NCI-H345 treated with DMSO at 0.1 percent for 48 hours (cell line): ENCODE data around the gene TMEM269.
"Not testable (repeated sequence)": the region's sequence is repeated elsewhere in the genome, so short reads cannot be mapped to it uniquely, and the experiment has no call there.

ENCODE experiments used
- DNase-seq: peaks from one replicate; lab custom pipeline; 2025; ENCODE audit not compliant: unreplicated experiment; lab: John Stamatoyannopoulos, UW

Gene TMEM269

DNA sequence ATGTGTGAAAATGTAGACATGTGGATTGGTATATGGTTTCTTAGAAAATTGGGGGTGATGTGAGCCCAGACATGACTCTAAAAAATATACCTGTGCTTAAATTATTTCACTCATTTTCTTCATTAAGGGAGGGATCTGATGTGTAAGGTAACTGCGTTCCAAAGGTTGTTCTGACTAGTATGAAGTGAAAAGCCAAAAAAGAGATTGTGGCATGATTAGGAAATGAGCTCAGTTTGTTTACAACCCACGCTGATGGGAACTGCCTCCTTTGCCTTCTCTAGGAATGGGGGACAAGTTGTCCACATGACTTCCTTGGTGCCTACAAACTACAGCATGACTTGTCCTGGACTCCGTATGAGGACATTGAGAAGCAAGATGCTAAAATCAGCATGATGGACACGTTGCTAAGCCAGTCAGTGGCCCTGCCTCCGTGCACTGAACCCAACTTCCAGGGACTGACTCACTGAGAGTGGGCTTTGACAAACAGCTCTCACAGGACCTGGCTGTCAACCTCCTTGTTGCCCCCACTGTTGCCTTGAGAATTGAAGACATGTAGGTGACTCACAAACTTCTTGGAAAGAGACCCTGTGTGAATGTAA is 9.8 kb upstream of the TMEM269 start:
- no peak for DNase-seq

GRCh38 chr1:42776502-42776901 is 8.3 kb upstream of the TMEM269 start:
- DNase-seq, result no peak

DNA sequence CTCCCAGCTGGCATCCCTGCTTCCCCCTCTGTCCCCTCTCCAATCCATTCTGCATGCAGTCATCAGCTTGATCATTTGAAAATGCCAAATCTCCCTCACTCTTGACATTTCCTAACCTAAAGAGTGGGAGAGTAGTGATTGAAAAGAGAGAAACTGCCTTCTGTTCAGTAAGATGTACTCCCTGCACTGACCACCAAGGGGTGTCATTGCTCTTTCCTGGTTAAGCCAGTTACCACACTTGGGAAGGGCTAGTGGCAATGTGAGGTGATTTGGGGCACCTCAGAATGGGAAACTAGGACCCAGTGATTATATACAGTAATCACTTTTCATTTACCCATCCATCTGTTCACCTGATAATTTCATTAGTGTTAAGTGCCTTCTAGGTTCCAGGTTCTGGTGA is 6.9 kb upstream of the TMEM269 start:
- no peak for DNase-seq

- no peak for DNase-seq
Measured at GRCh38 chr1:42779725-42780124, 5.1 kb upstream of the TMEM269 start.

DNA sequence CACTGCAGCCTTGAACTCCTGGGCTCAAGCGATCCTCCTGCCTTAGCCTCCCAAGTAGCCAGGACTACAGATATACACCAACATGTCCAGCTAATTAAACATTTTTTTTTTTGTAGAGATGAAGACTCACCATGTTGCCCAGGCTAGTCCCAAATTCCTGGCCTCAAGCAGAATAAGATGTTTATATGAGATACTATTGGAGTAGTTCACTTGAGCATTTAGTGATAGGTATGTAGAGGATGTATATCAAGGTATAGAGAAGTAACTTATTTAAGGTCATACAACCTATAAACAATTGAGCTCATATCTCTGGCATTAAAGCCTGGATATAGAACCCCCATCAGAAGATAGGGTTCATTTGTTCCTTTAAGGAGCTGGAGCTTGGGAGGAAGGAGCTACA is 4.6 kb upstream of the TMEM269 start:
- no peak for DNase-seq

DNA sequence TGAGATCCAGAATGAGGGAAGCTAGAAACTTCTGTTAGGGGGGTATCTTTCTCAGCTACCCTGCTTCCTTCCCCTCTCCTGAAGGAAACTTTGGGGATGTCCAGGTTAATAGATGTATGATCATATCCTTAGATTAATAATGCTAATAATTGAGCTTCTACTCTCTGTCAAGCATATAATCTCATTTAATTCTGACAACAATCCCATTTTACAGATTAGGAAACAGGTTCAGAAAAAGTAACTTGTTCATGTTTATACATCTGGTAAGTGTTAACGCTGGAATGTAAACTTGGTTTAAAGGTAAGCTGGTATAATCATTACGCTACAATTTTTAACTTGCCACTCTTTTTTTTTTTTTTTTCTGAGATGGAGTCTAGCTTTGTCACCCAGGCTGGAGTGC is 1.7 kb upstream of the TMEM269 start:
- DNase-seq, result no peak

- no peak for DNase-seq
Measured at GRCh38 chr1:42784547-42784945, 245 bp upstream of the TMEM269 start.

GRCh38 chr1:42786097-42786496 is 1.3 kb downstream of the TMEM269 start:
- DNase-seq, result no peak

GRCh38 chr1:42788021-42788420 is 3.2 kb downstream of the TMEM269 start:
- no peak for DNase-seq

DNA sequence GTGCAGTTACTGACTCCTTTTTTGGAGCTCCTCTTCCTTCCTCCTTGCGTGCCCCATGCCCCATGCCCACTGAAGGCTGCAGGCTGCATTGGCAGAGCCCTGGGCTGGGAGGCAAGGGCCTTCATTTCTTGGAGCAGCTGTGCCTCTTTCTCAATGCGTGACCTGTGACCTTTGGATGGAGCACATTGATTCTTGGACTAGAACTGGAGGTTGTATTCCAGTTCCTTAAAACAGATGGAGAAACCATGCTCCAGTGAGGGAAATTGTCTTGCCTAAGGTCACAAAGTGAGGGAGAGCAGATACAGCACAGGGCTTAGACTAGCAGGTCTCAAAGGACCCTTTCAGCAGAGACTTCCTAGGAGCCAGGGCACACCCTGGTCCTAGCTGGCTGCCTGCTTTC is 9.0 kb downstream of the TMEM269 start:
- DNase-seq, result no peak

DNA sequence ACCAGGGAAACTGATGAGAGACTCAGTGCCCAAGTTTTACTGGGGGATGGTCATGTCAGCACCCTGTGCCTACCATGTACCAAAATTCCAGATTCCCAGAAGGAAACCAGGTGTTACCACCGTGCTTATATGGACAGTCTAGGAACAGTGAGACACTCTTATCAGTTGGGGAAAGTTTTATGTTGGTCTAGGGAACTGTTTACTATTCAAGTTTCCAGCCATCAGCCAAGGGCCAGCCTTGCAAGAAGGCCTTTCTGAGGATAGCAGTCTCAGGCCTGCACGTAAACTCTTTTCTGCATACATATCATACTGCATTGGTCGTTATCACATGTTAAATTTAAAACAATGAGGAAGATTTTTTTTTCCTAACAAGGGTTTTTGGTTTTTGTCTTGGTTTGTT is 12.6 kb downstream of the TMEM269 start:
- no peak for DNase-seq

DNA sequence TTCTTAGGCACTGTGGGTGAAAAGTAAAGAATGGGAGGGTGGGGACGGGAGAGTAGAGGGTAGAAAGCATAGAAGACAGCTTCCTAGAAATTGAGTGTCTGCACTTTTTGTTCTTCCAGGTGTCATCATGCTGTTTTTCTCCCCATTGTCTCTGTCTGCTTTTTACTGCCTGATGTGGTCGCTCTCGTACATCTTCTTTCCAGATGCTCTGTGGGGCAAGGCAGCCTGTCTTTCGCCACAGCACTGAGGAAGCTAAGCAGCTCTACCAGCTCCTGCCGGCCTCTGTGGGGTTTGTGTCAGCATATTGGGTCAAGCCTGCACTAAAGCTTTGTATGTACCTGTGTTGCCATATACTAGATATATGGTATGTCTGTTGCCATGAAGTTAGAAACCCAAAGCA is 13.2 kb downstream of the TMEM269 start:
- no peak for DNase-seq

DNA sequence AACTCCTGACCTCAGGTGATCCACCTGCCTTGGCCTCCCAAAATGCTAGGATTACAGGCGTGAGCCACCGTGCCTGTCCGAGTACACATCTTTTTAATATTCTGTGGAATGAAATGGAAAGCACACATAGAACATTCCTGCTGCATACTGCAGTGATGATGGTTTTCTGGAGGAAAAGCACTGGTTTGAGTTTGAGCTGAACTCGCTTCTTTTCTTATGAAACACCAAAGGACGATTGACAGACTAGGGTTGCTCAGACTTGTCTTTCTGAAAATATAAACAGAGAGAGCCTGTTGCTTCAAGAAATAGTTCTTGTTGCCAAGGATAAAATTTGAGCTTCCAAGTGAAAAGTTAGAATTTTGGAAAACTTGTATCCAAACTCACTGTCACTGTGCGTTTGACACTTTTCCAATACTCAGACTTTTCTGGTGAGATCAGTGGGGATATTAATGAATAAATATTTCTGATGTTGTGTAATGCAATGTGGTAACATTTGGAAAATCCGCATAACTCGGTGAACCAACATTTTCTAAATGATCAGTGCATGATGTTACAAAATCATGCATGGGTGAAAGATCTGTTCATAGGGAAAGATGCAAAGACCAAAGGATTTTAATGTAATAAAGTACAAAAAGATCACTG is 17.2 kb downstream of the TMEM269 start:
- DNase-seq, result no peak

DNA sequence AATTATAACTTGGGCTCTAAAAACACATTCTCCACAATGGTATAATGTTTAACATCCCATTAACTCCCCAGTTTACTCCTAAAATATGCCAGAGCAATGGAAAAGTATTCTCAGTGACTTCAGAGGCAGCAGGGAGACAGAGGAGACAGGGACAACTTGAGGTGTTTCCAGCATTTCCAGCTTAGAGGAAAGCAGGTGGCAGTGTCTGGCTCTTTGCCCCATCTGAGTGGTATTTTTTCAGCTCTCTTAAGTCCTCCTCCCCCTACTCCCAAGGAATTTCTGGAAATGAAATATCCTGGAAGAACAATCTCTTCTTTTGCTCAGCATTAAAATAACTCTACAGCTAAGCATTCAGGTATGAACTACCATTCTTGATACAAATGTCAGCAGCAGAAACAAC is 21.4 kb downstream of the TMEM269 start:
- DNase-seq, result no peak

GRCh38 chr1:42806593-42806992 is 21.8 kb downstream of the TMEM269 start:
- DNase-seq, result no peak

GRCh38 chr1:42807056-42807668 is 22.4 kb downstream of the TMEM269 start:
- DNase-seq, result no peak

DNA sequence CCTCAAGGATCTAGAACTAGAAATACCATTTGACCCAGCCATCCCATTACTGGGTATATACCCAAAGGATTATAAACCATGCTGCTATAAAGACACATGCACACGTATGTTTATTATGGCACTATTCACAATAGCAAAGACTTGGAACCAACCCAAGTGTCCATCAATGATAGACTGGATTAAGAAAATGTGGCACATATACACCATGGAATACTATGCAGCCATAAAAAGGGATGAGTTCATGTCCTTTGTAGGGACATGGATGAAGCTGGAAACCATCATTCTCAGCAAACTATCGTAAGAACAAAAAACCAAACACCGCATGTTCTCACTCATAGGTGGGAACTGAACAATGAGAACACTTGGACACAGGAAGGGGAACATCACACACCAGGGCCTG is 30.0 kb downstream of the TMEM269 start:
- DNase-seq, result not testable (repeated sequence)

DNA sequence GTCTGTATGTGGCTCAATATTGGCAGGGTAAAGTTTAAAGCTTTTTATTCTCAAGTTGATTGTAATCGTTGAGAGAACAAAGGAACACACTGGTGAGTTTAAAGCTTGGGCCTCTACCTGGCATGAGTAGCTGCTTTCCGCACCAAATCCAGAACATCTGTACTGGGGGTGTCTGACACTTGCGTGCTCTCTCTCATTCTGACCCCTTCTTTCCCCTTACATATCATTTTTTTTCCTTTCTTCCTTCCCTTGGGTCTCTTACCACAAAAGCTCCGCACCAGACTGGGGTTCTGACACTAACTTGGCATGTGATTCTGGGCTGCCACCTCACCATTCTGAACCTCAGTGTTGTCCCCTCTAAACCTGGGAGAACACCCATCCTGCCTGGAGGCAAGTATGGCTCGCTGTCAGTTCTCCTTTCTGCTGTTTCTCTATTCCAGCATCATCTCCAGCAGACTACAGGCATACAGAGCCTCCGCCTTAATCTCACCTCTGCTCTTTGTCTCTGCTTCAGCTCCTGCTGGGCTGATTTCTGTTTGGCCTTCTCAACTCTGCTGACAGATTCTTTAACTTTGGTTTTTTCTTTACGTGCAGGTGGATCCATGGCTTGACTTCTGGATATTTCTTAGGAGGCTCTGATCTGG is 31.3 kb downstream of the TMEM269 start:
- DNase-seq, result peak; percentile 43

- DNase-seq, result peak; percentile 87
Measured at GRCh38 chr1:42816585-42817439, 32.0 kb downstream of the TMEM269 start, which contains the start of the genes ERMAP and SVBP. Gene ERMAP, plus strand, starts transcription at chr1:42817122. Its CDS starts 13,327 bp downstream, at chr1:42830449. Gene SVBP, minus strand, starts transcription at chr1:42817397. Its CDS starts 853 bp downstream, at chr1:42816544.

- no peak for DNase-seq
Measured at GRCh38 chr1:42817440-42817767, 32.6 kb downstream of the TMEM269 start.

DNA sequence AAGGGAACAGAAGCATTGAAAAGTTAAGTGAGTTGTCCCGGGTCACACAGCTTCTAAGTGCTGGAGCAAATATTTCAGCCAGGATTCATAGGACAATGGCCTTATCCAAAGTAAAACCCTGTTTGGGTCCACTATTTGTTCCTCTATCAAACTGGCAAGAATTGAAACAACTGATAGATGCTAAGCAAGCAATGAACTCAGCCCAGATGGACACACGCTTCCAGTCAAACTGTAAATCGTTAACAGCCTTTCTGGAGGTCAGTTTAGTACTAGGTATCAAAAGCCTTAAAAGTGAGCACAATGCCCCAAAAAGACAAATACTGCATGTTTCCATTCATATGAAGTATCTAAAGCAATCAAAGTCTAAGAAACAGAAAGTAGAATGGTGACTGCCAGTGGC is 33.2 kb downstream of the TMEM269 start:
- DNase-seq, result no peak
